Eye (tissue), 1 donor: ENCODE results near the gene RBFOX1.

ENCODE experiments used
- DNase-seq: peaks from one replicate; pipeline ENCODE4 v3.0.0-alpha.2; 2015

Gene RBFOX1

DNA sequence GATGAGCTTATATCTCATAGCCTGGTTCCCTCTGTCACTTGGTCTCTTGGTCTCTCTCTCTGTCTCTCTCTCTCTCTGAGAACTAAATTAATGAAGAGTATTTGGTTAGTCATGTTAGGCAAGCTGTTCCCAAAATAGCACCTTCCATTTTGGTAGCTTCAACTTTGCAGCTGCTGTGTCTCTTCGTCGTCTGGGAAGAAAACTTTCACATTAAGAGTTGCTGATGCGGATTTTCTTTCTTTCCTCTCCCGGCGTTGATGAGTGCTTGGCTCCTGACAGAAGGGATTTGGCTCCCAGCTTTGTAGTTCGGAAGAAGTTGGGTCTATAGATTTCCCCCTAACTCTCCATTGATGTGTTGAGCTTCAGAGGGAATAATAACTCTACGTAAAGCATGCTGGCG is at the start of gene RBFOX1:
RBFOX1 (plus strand) TSS at position 235 of the 400 bp plus-strand sequence.
- DNase-seq: no peak

DNA sequence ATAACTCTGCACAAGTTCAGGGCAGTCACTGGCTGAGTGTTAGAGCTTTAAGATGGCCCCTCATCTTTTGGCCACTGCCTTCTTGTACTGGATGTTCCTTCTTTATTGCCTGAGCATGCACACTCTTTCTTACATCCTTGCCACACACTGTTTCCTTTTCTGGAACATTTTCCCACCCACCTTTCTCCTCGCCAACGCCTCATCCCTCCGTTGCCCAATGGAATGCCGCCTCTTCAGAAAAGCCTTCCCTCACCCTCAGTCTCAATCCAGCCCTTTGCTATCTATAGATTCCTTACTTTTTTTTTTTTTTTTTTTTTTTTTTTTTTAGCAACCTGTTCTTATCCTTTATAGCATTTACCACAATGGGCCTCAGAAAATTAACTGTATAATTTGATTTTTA is 47.9 kb upstream of the RBFOX1 start:
- DNase-seq: no peak

DNA sequence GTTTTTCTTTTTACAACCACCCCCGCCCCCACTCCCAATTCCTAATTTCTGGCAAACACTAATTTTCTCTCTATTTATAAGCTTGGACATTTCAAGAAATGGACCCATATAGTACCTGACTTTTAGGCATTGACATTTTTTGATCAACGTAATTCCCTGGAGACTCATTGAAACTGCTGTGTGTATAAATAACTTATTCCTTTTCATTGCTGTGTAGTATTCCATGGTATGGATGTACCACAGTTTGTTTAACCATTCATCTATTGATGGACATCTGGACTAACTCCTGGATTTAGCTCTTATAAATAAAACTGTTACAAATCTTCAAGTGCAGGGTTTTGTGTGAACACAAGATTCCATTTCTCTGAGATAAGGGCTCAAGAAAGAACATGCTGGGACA is 47.1 kb upstream of the RBFOX1 start:
- no peak for DNase-seq

DNA sequence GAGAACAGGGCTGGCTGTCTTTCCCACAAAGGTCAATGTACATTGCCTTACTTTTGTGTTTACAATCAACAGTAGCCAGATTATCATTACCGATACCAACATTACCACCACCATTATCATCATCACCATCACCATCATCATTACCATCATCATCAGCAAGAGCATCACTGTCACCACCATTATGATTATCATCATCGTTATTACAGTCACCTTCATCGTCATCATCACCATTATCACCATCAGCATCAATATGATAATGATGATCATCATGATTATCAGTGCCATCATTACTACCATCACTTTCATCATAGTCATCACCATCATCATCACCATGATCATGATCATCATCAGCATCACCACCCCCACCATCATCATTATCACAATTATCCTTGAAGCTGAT is 43.3 kb upstream of the RBFOX1 start:
- DNase-seq: no peak

DNA sequence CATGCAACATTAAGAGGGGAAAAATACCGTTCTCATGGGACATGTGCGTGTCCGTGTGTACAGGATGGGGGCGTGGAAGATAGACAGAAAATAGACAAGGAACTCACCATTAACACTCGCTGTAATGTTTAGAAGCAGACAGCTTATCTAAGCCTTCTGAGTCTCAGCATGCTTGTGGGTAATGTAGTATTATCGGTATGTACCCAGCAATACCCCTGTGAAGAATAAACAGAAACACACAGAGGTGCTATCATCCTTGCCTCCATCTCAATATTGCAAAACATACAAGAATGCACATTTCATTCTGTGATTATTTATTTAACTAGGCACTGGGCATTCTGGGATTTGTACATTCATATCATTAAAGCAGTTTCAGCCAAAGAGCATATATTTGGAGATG is 42.0 kb upstream of the RBFOX1 start:
- no peak for DNase-seq

DNA sequence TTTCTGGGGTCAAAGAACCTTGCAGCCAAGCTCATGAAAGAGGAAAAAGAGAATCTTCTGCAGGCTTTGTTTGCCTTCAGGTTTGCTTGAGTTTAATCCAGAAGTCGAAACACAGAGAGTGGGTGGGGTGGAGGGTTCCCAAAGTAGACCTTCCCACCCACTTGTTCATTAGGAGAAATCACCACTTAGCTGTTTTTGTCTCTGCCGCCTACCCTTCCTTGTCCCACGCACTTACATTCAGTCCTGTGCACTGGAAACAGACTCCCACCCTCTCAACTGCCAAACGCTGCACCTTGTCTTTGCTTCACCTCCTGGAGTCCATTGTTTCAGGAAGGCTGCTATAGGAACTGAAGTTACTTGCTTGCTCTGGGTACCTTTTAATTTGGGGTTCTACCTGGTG is 38.6 kb upstream of the RBFOX1 start:
- no peak for DNase-seq

DNA sequence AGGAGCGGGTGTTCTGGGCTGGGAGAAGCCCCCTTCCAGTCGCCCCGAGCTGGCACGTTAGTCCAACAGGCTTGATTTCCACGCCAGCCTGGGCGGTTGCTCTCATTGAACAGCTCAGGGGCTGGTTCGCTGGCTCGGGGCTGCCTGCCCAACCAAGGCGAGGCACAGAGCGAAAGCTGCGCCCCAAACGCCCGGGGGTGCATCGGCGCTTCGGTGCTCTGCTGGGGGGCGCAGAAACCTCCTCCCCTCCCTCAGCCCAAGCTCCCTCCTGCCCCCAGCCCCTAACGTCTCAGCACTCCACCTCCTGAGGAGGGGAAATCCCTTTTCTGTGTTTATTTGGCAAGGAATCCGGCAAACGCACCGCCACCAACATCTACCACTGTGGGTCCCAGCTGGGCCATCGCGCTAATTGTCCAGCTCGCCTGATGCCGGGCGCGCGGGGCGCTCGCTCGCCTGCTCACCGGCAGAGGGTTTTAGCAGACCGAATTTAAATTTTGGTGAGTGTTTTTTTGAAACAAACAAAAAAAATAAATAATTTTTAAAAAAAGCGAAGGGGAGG is 29.5 kb upstream of the RBFOX1 start:
- DNase-seq: peak; percentile 72

DNA sequence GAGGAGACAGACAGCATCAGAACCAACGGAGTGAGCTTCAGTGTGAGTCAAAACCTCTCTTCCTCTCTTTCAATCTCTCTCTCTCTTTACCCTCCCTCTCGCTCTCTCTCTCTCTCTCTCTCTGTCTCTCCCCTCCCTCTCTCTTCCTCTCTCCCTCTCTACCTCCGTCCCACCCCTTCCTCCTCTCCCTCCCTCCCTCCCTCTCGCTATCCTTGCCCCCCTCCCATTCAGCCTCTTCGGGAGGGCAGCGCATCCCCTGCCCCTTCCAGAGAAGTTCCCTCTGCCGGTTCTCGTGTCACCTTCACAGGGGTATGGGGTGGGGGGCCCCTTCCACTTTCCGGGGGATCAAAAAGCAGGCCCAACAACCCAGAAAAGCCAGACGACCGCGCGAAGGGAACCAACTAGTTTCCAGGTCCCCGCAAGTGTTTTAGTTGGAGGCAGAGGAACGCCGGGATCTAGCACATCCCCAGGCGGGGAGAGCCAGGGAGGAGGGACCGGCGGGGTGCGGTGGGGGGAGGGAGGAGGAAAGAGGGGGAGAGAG is 28.9 kb upstream of the RBFOX1 start:
- DNase-seq: peak; percentile 33

DNA sequence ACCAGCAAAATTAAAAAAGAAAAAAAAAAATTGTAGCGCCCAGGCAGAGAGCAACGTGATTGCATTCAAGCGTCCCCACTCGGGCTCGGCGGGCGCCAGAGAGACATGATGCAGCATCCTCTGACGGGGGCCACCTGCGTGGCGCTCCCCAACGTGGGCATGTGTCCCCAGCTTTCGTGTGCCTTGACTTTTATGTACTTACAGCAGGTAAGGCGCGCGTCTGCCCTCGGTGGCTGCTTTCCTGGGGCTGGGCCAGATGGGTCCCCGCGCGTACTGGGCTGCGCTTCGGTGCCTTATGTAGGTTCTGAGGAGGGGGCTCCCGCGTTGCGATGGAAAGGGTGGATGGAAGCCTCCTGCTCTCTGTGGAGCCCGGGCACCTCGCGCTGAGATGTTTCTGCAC is 28.4 kb upstream of the RBFOX1 start:
- DNase-seq: no peak

DNA sequence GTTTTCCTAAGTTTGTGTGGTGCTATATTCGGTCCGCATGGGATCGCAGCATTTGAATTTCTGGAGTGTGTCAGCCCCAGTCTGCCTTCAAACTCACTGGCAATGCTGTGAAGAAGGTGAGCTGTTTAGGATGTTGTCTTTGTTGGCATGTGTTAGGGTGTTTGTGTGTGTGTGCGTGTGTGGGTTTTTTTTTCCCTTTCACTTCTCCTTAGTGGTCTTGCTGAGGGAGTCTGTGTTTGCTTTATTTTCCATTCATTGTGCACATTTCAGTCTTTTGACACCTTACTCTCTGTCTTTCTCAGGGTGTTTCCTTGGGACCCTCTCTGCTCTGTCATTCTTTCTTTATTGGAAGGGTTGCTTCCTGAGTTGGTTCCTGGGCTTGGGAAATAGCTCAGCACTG is 27.7 kb upstream of the RBFOX1 start:
- DNase-seq: no peak

DNA sequence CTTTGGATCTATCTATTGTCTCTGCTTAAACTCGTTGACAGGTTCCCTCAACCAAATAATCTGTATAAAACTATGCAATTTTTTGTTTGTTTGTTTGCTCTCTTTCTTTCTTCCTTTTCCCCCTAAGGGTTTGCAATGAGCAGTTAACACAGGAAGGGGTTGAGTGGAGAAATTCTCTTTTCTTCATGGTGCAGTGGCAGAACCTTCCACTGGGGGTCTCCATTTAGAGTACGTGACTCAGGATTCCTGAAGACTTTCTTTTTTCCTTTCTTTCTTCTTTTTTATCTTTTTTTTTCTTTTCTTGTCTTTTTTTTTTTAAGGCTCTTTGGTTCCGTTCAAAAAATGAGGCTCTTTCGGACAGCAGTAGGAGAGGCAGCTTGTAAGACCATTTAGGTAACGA is 19.5 kb upstream of the RBFOX1 start:
- peak; percentile 59 for DNase-seq

DNA sequence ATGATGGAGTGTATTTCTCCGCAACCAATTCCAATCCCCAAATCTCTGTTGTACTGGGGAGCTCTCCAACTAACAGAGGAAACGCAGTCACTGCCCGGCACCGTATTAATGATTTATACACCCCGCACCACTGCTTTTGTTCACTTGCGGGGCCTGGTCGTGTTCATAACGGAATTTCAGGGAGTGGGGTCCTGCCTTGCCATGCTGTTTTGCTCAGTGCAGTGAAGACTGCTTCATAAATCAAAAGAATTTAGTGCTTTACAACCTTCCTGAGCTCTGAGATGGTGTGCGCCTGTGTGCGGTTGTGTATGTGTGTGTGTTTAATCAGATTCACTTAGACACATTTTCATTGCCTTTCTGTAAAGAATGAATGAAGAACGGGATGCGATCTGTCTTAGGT is 18.5 kb upstream of the RBFOX1 start:
- DNase-seq: no peak

DNA sequence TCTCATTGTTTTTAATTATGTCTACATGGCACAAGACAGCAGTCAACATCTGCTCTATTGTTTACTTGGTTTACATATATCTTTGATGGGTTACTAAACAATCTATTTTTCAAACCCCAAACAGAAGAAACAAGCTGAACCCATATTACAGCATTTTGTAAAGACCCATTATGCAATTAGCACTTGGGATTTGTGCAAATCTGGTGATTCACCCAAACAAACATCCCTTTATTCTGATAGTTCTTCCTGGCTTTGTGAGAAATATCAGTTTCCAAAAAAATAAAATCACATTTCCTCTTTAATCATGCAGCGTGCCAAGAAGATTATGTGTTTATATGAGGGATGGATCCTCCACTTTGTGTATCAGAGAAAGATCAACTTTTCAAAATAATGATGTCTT is 16.8 kb upstream of the RBFOX1 start:
- no peak for DNase-seq

DNA sequence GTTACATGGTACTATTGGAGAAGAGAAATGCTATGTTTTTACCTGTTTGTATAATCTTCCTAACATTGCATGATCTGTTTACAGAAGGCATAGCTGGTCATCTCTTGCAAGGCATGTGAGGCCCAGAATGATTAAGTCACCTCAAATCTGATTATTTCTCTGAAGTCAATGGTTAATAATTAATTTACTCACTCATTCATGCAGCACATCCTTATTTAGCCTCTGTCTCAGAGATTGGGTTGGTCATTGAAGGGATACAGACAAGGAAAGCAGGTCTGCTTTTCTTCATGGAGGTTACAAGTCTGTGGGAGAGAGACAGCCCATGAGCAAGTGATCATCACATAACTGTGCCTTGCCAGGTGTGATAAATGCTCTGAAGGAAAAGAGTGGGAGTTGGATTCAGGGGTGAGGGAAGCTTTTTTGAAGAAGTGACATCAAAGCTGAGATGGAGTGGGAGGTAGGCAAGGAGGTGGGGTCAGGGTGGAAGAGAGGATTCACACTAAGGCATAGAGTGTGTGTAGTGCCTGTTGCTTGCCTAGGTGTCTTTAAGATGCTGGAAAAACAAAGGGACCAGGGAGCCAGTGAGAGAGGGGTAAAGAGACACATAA is 16.3 kb upstream of the RBFOX1 start:
- no peak for DNase-seq

DNA sequence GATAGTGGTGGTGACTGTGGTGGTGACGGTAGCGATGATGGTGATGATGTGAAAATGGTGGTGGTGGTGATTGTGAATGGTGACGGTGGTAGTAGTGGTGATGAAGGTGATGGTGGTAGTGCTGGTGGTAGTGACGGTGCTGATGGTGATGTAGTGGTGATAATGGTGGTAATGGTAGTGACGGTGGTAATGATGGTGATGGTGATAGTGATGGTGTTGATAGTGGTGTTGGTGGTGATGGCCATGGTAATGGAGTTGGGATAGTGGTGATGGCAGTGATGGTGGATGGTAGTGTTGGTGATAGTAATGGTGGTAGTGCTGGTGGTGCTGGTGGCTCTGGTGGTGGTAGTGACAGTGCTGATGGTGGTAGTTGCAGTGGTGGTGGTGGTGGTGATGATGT is 14.7 kb upstream of the RBFOX1 start:
- DNase-seq: no peak

DNA sequence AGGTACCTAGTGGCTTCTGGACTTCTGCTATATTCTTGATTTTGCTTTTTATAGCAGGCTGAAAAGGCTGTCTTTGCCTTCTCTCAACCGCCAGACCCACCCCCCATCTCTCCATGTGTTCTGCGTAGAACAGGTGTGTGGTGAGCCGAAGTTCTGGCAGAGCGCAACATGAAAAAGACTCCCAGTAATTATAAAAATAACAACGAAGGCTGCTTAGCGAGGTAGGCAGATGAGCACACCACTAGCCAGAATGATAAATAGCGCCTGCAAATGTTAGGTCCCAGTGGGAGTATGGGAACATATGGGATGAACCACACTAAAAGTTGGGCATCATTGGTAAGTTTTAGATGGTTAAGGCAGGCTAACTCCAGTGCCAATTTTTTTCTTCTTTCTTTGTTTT is 14.0 kb upstream of the RBFOX1 start:
- DNase-seq: no peak

DNA sequence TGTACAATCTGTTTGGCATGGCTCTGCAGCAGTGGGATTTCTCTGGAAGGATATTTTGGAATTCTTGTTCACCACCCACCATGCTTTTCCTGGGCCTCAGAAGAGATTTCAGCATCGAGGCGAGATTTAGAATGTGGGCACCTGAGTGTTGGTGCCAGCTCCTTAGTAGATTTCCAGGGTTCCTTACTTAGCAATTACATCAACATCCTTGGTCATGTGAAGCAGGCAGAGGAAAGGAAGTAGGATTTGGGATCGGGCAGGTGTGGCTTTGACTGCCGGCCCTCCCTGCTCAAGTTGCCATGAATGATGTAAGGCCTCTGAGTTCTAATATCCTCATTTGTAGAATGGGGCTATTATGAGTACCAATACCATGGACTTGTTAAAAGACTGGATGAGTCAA is 13.1 kb upstream of the RBFOX1 start:
- DNase-seq: no peak

DNA sequence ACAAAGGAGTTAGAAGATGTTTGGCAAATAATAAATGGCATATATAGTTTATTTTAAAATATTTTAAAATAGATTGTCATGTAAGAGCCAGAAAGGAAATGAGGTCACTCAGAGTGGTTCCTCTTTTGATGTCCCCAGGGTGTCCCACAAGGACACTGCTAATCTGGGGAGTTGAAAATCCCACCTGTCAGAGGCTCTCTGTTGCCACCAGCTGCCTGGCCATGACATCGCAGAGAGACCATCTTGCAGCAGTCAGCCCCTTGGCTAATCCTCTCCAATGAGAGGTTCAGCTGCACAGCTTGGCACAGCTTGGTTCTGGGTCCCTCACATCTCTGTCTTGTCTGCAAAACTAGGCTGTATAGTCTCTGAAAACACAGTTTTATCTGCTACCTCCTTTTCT is 11.0 kb upstream of the RBFOX1 start:
- DNase-seq: peak; percentile 49

DNA sequence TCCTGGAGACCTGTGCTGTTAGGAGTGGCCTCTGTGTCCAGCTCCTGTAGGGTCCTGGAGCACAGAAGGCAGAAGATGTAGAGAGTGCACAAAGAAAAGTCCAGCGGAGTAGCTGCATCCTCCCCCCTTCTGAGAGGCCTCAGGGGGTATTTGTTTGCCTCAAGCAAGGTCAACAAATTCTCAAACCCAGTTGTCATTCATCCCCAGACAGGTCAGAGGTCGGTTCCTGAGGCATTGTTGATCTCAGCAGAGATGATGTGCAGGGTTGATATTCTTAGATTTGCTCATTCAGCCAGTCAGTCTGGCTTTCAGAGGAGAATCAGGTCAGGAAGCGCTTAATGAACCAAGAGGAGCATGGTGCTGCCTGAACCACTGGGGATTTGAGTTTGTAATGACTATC is 8.3 kb upstream of the RBFOX1 start:
- peak; percentile 94 for DNase-seq

DNA sequence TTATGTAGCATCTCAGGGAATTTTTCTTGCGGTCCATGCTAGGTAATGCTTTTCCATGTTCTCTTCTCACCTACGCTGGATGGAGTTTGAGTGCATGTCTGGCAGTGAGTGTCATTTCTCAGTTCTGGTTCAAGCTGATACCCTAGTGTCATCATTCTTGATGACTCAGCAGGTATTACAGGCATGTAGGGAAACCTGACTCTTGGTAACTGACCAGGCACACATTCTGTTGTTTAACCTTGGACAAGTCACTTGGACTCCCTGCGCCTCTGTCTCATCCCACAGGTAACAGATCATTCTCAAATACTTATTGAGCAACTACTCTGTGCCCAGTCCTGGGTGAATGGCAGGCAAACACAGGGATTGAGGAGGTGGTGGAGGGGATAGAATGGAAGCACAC is 6.8 kb upstream of the RBFOX1 start:
- no peak for DNase-seq

DNA sequence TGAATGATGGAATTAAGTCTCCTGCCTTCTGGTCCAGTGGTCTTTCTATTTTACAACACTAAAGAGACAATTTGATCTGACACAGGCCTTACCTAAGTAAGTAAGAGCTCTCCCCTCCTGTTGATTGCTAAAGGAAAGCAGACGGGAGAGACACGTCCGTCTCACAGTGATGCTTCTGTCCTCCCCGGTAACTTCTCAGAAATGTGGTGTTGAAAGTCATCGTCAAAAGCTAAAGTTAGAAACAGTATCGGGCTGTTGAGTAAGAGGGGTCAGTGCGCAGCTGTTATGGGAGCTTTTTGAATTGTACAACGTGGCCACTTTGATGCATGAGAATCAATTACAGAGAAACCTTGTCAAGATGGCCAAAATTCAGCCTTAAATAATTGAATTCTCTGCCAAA is 1.9 kb upstream of the RBFOX1 start:
- no peak for DNase-seq

DNA sequence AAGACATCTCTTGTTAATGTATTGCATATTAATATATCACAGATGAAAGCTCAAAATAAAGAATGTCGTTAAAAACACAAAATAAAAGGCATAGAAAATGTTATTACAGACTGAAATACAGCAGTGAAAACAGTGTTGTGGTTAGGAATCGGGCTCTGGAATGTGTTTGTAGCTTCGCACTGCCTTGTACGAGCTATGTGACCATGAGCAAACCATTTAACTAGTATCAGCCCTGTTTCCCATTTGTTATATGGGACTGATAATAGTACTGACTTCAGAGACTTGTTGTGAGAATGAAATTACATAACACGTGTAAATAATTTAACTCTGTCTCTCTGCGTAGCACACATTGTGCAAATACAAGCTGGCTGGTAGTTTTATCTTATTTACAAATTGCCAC is 648 bp upstream of the RBFOX1 start:
- DNase-seq: no peak

DNA sequence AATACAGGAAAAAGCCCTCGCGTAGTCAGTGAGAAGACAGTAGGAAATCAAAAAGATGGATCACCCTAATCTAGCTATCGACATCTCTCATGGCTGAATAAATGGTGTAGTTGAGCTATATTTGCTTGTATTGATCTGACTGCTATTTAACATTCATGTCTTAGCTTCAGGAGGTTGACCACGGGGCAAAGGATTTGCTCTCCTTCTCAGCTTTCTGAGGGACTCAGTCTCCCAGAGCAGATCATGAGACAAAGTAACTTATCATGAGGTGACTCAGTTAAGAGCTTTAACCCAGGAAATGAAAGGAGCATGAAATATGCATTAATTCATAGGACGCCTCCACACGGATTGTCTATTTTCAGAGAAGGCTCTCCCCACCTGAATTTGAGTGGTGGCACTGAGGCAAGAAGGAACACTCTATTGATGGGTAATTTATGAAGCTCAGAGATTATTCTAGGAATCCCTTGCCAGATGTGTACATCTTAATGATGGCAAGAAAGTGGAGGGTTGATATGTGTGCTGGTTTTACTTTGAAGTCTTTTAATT is 608 bp downstream of the RBFOX1 start:
- no peak for DNase-seq

DNA sequence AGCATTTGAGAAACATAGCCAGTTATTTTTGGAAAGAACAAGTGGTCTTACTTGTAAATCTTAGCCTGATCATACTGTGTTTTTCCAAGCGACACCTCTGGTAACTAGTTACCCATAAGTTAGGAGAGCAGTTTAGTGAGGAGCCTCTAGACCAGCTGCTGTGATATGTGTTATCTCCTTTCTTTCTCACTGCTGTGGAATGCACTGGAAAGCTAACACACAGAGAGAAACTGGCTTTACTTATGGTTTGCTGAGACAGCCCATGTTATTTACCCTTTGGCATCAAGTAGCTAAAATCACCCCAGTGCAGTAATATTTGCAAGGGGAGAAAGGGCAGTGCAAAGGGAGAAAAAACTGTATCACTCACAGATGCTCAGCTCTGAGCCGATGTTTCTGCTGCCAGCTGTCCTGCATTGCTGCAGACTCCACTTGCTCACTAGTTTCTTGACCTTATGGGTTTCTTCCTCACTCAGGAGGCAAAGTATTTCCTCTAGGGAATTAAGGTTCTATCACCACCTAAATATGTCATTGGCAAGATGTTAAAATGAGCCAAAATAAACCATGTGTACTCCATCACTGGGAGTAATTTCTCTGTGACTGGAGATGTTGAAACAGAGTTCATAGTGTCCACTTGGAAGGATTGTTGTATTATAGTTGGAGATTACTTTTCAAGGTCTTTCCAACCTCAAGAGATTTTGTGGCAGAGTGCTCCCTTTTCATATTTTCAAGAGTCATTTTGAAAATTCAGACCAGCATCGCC is 2.3 kb downstream of the RBFOX1 start:
- no peak for DNase-seq
